ENCODE data around the gene CLEC2A.

CLEC2A gene

GRCh38 chr12:9948606-9949296 lies 16.6 kb upstream of the CLEC2A start:
- H3K27me3 Mint-ChIP-seq (ENCODE audit: low read depth): no peaks in the 10 kb centered on the region
- H3K36me3 Mint-ChIP-seq (ENCODE audit: low read depth): peaks cover 5% of the 10 kb centered on the region
- H3K9me3 Mint-ChIP-seq: no peaks in the 10 kb centered on the region
- peak overlapping the region; percentile 77 for H3K27ac Mint-ChIP-seq
- peaks cover 50% of the 10 kb centered on the region for H3K4me1 Mint-ChIP-seq (ENCODE audit: low read depth)
- H3K4me3 Mint-ChIP-seq: peak overlapping the region; percentile 41

DNA sequence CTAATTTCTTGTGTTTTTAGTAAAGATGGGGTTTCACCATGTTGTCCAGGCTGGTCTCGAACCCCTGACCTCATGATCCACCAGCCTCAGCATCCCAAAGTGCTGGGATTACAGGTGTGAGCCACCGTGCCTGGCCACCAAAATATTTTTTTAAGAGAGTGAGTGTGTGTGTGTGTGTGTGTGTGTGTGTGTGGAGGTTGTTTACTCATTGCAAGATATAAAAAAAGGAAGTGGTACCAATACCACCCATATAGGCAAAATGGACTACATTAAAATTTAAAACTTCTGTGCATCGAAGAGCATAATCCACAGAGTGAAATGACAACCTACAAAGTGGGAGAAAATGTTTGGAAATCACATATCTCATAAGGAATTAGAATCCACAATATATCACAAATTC lies 15.5 kb upstream of the CLEC2A start:
- Mint-ChIP-seq H3K27me3 (ENCODE audit: low read depth) (peaks cover 8% of the 10 kb centered on the region), H3K4me3 (no peak overlapping the region), H3K4me1 (ENCODE audit: low read depth) (peaks cover 54% of the 10 kb centered on the region), H3K27ac (peak overlapping the region; percentile 45), H3K9me3 (no peaks in the 10 kb centered on the region), H3K36me3 (ENCODE audit: low read depth) (peaks cover 5% of the 10 kb centered on the region)

GRCh38 chr12:9944391-9944790 lies 12.2 kb upstream of the CLEC2A start:
- Mint-ChIP-seq H3K9me3 (no peaks in the 10 kb centered on the region), H3K27ac (no peak overlapping the region), H3K4me3 (peak overlapping the region; percentile 7), H3K36me3 (ENCODE audit: low read depth) (peaks cover 5% of the 10 kb centered on the region), H3K4me1 (ENCODE audit: low read depth) (peaks cover 43% of the 10 kb centered on the region), H3K27me3 (ENCODE audit: low read depth) (peaks cover 17% of the 10 kb centered on the region)

GRCh38 chr12:9943240-9943639 lies 11.1 kb upstream of the CLEC2A start:
- H3K36me3 Mint-ChIP-seq (ENCODE audit: low read depth): peaks cover 3% of the 10 kb centered on the region
- H3K4me3 Mint-ChIP-seq: peak overlapping the region; percentile 84
- peak overlapping the region; percentile 62 for H3K27ac Mint-ChIP-seq
- no peaks in the 10 kb centered on the region for H3K9me3 Mint-ChIP-seq
- H3K4me1 Mint-ChIP-seq (ENCODE audit: low read depth): peaks cover 32% of the 10 kb centered on the region
- peaks cover 17% of the 10 kb centered on the region for H3K27me3 Mint-ChIP-seq (ENCODE audit: low read depth)

- peaks cover 3% of the 10 kb centered on the region for H3K36me3 Mint-ChIP-seq (ENCODE audit: low read depth)
- no peak overlapping the region for H3K4me3 Mint-ChIP-seq
These were observed 9.7 kb upstream of the CLEC2A start for GRCh38 chr12:9941838-9942237.

GRCh38 chr12:9940375-9940774 lies 8.2 kb upstream of the CLEC2A start:
- Mint-ChIP-seq H3K27ac (no peak overlapping the region), H3K9me3 (no peaks in the 10 kb centered on the region), H3K4me3 (no peak overlapping the region), H3K27me3 (ENCODE audit: low read depth) (peaks cover 17% of the 10 kb centered on the region), H3K4me1 (ENCODE audit: low read depth) (peaks cover 18% of the 10 kb centered on the region), H3K36me3 (ENCODE audit: low read depth) (no peaks in the 10 kb centered on the region)

More at GRCh38 chr12:9941838-9942237, 9.7 kb upstream of the CLEC2A start:
- H3K27ac Mint-ChIP-seq: no peak overlapping the region
- peaks cover 21% of the 10 kb centered on the region for H3K4me1 Mint-ChIP-seq (ENCODE audit: low read depth)
- no peaks in the 10 kb centered on the region for H3K9me3 Mint-ChIP-seq
- peaks cover 17% of the 10 kb centered on the region for H3K27me3 Mint-ChIP-seq (ENCODE audit: low read depth)

- H3K9me3 Mint-ChIP-seq: no peaks in the 10 kb centered on the region
- H3K4me3 Mint-ChIP-seq: no peak overlapping the region
- H3K36me3 Mint-ChIP-seq (ENCODE audit: low read depth): no peaks in the 10 kb centered on the region
- peaks cover 16% of the 10 kb centered on the region for H3K27me3 Mint-ChIP-seq (ENCODE audit: low read depth)
- peaks cover 6% of the 10 kb centered on the region for H3K4me1 Mint-ChIP-seq (ENCODE audit: low read depth)
- no peak overlapping the region for H3K27ac Mint-ChIP-seq
These were observed 4.4 kb upstream of the CLEC2A start for GRCh38 chr12:9936591-9936990.

DNA sequence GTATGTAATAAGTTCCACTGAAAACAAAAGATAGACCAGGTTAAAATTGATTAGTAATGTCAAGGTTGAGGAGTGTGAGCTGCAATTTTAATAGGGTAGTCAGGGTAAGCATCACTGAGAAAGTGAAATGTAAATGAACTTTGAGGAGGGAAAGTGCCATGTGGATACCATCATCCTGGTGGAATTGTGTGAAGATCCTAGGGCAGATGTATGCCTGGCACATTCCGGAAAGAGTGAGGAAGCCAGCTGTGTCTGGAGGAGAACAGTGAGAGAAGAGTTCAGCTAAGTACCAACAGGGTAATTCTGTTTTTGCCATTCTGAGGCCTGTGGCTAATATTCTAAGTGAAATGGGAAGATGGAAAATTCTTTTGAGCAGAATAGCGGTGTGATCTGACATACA lies 2.9 kb upstream of the CLEC2A start:
- Mint-ChIP-seq H3K4me3 (no peak overlapping the region), H3K36me3 (ENCODE audit: low read depth) (no peaks in the 10 kb centered on the region), H3K27me3 (ENCODE audit: low read depth) (peaks cover 24% of the 10 kb centered on the region), H3K4me1 (ENCODE audit: low read depth) (no peaks in the 10 kb centered on the region), H3K27ac (no peak overlapping the region), H3K9me3 (no peaks in the 10 kb centered on the region)

- no peak overlapping the region for H3K27ac Mint-ChIP-seq
- H3K4me1 Mint-ChIP-seq (ENCODE audit: low read depth): no peaks in the 10 kb centered on the region
- no peak overlapping the region for H3K4me3 Mint-ChIP-seq
- H3K9me3 Mint-ChIP-seq: no peaks in the 10 kb centered on the region
- H3K36me3 Mint-ChIP-seq (ENCODE audit: low read depth): no peaks in the 10 kb centered on the region
- peaks cover 24% of the 10 kb centered on the region for H3K27me3 Mint-ChIP-seq (ENCODE audit: low read depth)
These were observed 1.8 kb upstream of the CLEC2A start for GRCh38 chr12:9933958-9934357.

- Mint-ChIP-seq H3K27me3 (ENCODE audit: low read depth) (peaks cover 38% of the 10 kb centered on the region), H3K4me3 (no peak overlapping the region), H3K27ac (no peak overlapping the region), H3K36me3 (ENCODE audit: low read depth) (no peaks in the 10 kb centered on the region), H3K9me3 (no peaks in the 10 kb centered on the region), H3K4me1 (ENCODE audit: low read depth) (no peaks in the 10 kb centered on the region)
These were observed 925 bp downstream of the CLEC2A start for GRCh38 chr12:9931245-9931644.

- peaks cover 39% of the 10 kb centered on the region for H3K27me3 Mint-ChIP-seq (ENCODE audit: low read depth)
- H3K36me3 Mint-ChIP-seq (ENCODE audit: low read depth): no peaks in the 10 kb centered on the region
- H3K4me3 Mint-ChIP-seq: no peak overlapping the region
- peaks cover 5% of the 10 kb centered on the region for H3K4me1 Mint-ChIP-seq (ENCODE audit: low read depth)
- H3K27ac Mint-ChIP-seq: no peak overlapping the region
- H3K9me3 Mint-ChIP-seq: no peaks in the 10 kb centered on the region
These were observed 3.6 kb downstream of the CLEC2A start for GRCh38 chr12:9928607-9929006.

DNA sequence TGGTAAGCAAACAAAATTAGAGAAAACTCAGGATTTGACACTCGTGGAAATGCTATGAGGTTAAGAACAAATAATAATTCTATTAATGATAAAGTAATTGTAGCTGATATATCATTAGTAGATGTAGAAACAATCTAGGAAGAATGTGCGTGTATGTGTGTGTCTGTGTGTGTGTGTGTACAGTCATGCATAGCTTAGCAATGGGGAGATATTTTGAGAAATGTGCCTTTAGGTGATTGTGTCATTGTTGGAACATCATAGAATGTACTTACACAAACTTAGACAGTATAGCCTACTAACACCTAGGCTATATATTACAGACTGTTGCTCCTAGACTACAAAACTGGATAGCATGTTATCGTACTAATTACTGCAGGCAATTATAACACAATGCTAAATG lies 5.3 kb downstream of the CLEC2A start:
- no peak overlapping the region for H3K27ac Mint-ChIP-seq
- H3K9me3 Mint-ChIP-seq: no peaks in the 10 kb centered on the region
- H3K27me3 Mint-ChIP-seq (ENCODE audit: low read depth): peaks cover 27% of the 10 kb centered on the region
- peaks cover 18% of the 10 kb centered on the region for H3K4me1 Mint-ChIP-seq (ENCODE audit: low read depth)
- H3K36me3 Mint-ChIP-seq (ENCODE audit: low read depth): peaks cover 2% of the 10 kb centered on the region
- no peak overlapping the region for H3K4me3 Mint-ChIP-seq

DNA sequence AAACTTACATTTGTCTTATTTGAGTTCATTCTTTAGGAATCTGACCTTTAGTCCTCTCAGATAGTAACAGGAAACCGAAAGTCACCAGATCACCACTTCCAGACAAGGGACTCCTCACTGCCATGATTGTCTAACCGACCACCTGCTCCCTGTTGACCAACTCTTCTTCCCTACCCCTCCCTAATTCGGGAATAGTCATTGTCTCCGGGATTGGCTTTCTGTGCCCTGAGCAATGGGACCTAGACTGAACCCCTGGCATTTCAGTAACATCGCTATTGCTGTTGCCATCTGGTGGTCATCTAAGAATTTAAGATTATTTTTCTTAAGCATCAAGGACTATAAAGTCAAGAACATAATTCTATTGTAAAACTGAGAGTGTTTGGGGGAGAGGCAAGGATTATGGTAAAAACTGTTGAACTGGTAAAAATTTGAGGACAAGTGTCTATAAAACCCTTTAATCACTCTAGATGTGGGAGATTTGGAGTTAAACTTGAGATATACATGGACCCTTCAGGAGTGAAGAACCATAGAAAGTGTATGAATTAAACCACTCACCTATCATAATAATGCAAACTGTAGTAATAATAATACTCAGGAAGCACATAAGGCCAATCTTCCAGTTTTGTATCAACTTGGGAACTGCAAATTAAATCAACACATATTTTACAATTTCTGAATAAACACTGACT lies 6.3 kb downstream of the CLEC2A start:
- H3K4me3 Mint-ChIP-seq: peak overlapping the region; percentile 73
- peaks cover 20% of the 10 kb centered on the region for H3K4me1 Mint-ChIP-seq (ENCODE audit: low read depth)
- H3K27me3 Mint-ChIP-seq (ENCODE audit: low read depth): peaks cover 22% of the 10 kb centered on the region
- H3K9me3 Mint-ChIP-seq: no peaks in the 10 kb centered on the region
- H3K36me3 Mint-ChIP-seq (ENCODE audit: low read depth): peaks cover 2% of the 10 kb centered on the region
- no peak overlapping the region for H3K27ac Mint-ChIP-seq

- Mint-ChIP-seq H3K4me3 (peak overlapping the region; percentile 9), H3K27me3 (ENCODE audit: low read depth) (peaks cover 21% of the 10 kb centered on the region), H3K9me3 (peaks cover 4% of the 10 kb centered on the region), H3K27ac (no peak overlapping the region), H3K4me1 (ENCODE audit: low read depth) (peaks cover 20% of the 10 kb centered on the region), H3K36me3 (ENCODE audit: low read depth) (peaks cover 4% of the 10 kb centered on the region)
These were observed 9.7 kb downstream of the CLEC2A start for GRCh38 chr12:9922429-9922828.

- peaks cover 26% of the 10 kb centered on the region for H3K27me3 Mint-ChIP-seq (ENCODE audit: low read depth)
- peaks cover 4% of the 10 kb centered on the region for H3K36me3 Mint-ChIP-seq (ENCODE audit: low read depth)
- no peak overlapping the region for H3K4me3 Mint-ChIP-seq
- H3K4me1 Mint-ChIP-seq (ENCODE audit: low read depth): peaks cover 15% of the 10 kb centered on the region
- H3K9me3 Mint-ChIP-seq: peaks cover 4% of the 10 kb centered on the region
- H3K27ac Mint-ChIP-seq: no peak overlapping the region
These were observed 11.7 kb downstream of the CLEC2A start for GRCh38 chr12:9920451-9920850.
